Mesenteric fat pad (tissue), 1 donor: Measurements from ENCODE around the gene TNFRSF6B. TPM values are rescaled to one million over a fixed set of nuclear protein-coding genes. Genes with fewer than 3 reads are reported as not detected.

Experiments
- DNase-seq: peaks from one replicate; pipeline ENCODE4 v3.0.0-alpha.2; 2020; ENCODE audit warnings: low spot score
- total RNA-seq: library from RNA; stranded (reverse); fragmentation: NEBNext Ultra II Directional; extraction: Animal tissue kit (Norgen Biotek cat#: 25700); gene quantifications from one replicate; pipeline ENCODE4 v1.2.1, GENCODE V29; 2021
- donor health status: DM: yes; HTN: yes; CAD: no.

Gene TNFRSF6B
- total RNA-seq, 1 donor from 2014 or later: 4.7 TPM

DNA sequence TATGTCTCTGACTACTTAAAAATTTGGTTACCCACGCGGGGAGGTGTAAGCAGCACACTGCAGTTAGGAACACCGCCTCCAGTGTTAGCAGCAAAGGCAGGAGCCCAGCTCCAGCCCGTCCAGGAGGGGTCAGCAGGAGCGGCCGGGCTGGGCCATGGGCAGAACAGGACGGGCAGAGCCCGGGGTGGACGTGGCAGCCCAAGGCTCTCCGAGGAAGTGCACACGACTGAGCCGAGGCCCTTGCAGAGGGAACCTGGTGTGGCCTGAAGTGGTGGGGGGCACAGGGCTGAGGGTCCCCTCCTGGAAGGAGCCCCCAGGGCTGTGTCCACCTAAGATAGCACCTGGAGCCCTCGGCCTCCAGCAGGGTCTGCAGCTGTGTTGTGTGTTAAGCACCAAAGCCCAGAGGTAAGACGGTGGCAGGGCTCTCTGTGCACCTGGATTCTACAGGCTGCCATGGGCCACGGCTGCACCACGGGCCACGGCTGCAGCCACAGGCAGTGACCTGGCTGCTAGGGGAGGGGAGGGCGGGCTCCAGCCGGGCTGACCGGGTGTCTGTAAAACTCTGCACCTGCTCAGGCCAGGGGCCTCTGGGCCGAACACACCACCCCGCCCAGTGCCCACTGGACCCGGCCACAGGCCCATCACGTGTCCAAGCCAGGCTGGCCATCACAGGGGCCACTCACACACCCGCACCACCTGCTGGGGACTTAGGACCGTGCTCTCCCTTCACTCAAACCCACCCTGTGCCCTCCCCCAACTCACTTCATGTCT lies 49.7 kb downstream of the TNFRSF6B start:
- DNase-seq: no peak

DNA sequence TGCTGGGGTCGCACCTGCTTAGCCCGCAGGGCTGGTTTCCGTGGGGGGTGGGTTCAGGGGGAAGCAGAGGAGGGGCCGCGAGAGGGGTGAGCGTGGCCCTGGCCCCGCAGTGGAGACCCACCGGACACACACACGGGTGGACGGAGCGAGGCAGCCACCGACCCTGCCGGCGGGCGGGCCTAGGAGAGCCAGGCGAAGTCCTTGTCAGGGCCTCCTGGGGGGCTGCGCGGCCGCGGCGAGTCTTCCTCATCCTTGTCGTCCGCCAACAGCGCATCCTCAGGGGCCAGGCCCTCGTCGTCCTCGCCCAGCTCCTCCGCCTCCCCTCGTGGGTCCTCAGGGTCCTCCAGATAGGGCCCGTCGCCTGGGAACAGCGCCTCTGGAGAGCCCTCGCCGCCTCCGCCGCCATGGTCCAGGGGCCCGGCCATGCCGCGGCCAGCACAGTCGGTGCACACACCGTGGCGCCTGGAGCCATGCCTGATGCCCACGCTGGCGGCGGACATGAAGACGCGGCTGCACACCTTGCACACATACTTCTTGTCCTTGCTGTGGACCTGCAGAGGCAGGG lies 50.4 kb downstream of the TNFRSF6B start:
- no peak for DNase-seq

GRCh38 chr20:63747622-63748069 lies 51.2 kb downstream of the TNFRSF6B start:
- no peak for DNase-seq

Other genes with a start within 250 kb of the TNFRSF6B start
- gene KCNQ2, start 224.0 kb upstream of the TNFRSF6B start, total RNA-seq: not detected
- gene EEF1A2, start 197.6 kb upstream of the TNFRSF6B start, total RNA-seq: 1.2 TPM
- gene PPDPF, start 175.9 kb upstream of the TNFRSF6B start, total RNA-seq: 173 TPM
- gene PTK6, start 159.3 kb upstream of the TNFRSF6B start, total RNA-seq: 0.10 TPM
- not detected for gene SRMS, start 148.9 kb upstream of the TNFRSF6B start, total RNA-seq
- gene FNDC11, start 142.5 kb upstream of the TNFRSF6B start, total RNA-seq: 0.13 TPM
- gene HELZ2, start 122.4 kb upstream of the TNFRSF6B start, total RNA-seq: 50.8 TPM
- 10.0 TPM for gene GMEB2, start 69.6 kb upstream of the TNFRSF6B start, total RNA-seq
- 9.9 TPM for gene STMN3, start 43.2 kb upstream of the TNFRSF6B start, total RNA-seq
- 31.7 TPM for gene RTEL1, start 38.3 kb upstream of the TNFRSF6B start, total RNA-seq
- gene ARFRP1, start 11.3 kb downstream of the TNFRSF6B start, total RNA-seq: 47.3 TPM
- 26.7 TPM for gene ZGPAT, start 11.4 kb downstream of the TNFRSF6B start, total RNA-seq
- 6.5 TPM for gene LIME1, start 40.0 kb downstream of the TNFRSF6B start, total RNA-seq
- gene SLC2A4RG, start 43.1 kb downstream of the TNFRSF6B start, total RNA-seq: 62.0 TPM
- 34.7 TPM for gene ZBTB46, start 134.6 kb downstream of the TNFRSF6B start, total RNA-seq
- gene ABHD16B, start 164.8 kb downstream of the TNFRSF6B start, total RNA-seq: not detected
- gene TPD52L2, start 168.6 kb downstream of the TNFRSF6B start, total RNA-seq: 114 TPM
- gene DNAJC5, start 198.5 kb downstream of the TNFRSF6B start, total RNA-seq: 50.5 TPM